Mucosa of rectum (tissue), 2 donors: ENCODE data around the gene SEPHS1.
A peak's percentile ranks its signal among the peaks of the same experiment; 100 is the strongest.

Experiments
- H3K27ac ChIP-seq, 2 donors: one replicate each; pipeline ENCODE4 v1.7.0; 2013; ENCODE audit warnings: inconsistent platforms in 2 of 2, low read depth in 2 of 2, low read length in 2 of 2
- H3K27me3 ChIP-seq, 2 donors: one replicate each; pipeline ENCODE4 v1.7.0; 2013; ENCODE audit warnings: low read length in 2 of 2; ENCODE audit not compliant: control insufficient read depth in 2 of 2, insufficient read depth in 2 of 2
- H3K36me3 ChIP-seq, 2 donors: one replicate each; pipeline ENCODE4 v1.7.0; 2013; ENCODE audit warnings: low read length in 2 of 2; ENCODE audit not compliant: control insufficient read depth in 2 of 2, insufficient read depth in 2 of 2
- H3K4me1 ChIP-seq, 2 donors: one replicate each; pipeline ENCODE4 v1.7.0; 2013; ENCODE audit warnings: low read length in 2 of 2, mild to moderate bottlenecking in 1 of 2; ENCODE audit not compliant: control insufficient read depth in 2 of 2, insufficient read depth in 2 of 2
- H3K4me3 ChIP-seq, 2 donors: one replicate each; pipeline ENCODE4 v1.7.0; 2013; ENCODE audit warnings: low read length in 2 of 2
- H3K9ac ChIP-seq, 2 donors: one replicate each; pipeline ENCODE4 v1.7.0; 2013; ENCODE audit warnings: low read length in 2 of 2, low read depth in 1 of 2, mild to moderate bottlenecking in 1 of 2
- H3K9me3 ChIP-seq, 2 donors: one replicate each; pipeline ENCODE4 v1.7.0; 2013; ENCODE audit warnings: low read length in 2 of 2; ENCODE audit not compliant: control insufficient read depth in 2 of 2
- donor health status: healthy.
- donor health status: Normal muscosa, but diverticular disease.

Gene SEPHS1

DNA sequence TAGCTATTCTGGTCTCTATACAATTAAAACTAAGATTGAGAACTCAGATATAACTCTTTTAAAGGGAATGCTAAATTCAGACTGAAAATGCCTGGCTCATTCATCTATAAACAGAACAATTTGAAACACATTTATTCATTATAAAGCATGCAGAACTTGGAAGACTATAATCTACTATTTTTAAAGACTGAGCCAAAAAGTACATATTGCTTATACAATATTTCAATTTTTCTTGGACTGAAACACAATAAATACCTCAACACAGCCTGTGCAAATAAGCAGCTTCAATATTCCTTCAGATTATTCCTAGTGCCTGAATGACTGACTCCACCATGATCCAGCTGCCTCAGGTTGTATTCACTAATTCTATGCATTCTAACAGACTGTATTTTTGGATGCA is 32.7 kb downstream of the SEPHS1 start:
- H3K36me3 ChIP-seq, result peaks cover 4 to 10% of the 10 kb centered on the region in 2 donors
- no peak overlapping the region for H3K4me3 ChIP-seq
- H3K4me1 ChIP-seq, result no peaks in the 10 kb centered on the region
- no peak overlapping the region for H3K27ac ChIP-seq
- no peaks in the 10 kb centered on the region for H3K27me3 ChIP-seq
- H3K9me3 ChIP-seq, result no peaks in the 10 kb centered on the region
- no peak overlapping the region for H3K9ac ChIP-seq

- Histone ChIP-seq H3K36me3 (no peaks in the 10 kb centered on the region), H3K9me3 (no peaks in the 10 kb centered on the region), H3K4me3 (no peak overlapping the region), H3K27ac (no peak overlapping the region), H3K9ac (no peak overlapping the region), H3K4me1 (no peaks in the 10 kb centered on the region), H3K27me3 (no peaks in the 10 kb centered on the region)
Measured at GRCh38 chr10:13311177-13311575, 36.9 kb downstream of the SEPHS1 start.

DNA sequence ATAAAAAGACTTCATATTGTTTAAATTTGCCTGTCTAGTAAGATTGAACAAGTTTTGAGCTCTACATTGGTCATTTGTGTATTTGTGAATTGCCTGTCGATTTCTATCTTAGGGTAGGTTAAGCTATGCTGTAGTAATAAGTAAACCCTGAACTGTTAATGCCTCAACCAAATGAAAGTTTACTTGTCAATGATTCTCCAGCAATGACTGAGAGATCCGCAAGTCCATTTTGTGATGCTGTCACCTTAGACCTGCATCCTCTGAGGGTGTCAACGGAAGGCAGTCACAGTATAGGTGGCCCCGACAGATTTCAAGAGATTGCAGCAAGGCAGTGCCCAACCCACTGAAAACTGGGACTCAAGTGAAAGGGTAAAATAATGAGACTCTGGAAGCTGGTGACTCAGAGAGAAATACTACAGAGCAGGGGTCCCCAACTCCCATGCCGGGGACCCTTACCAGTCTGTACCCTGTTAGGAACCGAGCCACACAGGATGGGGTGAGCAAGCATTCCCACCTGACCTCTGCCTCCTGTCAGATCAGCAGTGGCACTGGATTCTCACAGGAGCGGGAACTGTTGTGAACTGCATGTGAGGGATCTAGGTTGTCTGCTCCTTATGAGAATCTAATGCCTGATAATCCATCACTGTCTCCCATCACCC is 37.4 kb downstream of the SEPHS1 start:
- Histone ChIP-seq H3K9ac (no peak overlapping the region), H3K4me3 (no peak overlapping the region), H3K36me3 (no peaks in the 10 kb centered on the region), H3K27me3 (no peaks in the 10 kb centered on the region), H3K4me1 (no peaks in the 10 kb centered on the region), H3K9me3 (no peaks in the 10 kb centered on the region), H3K27ac (no peak overlapping the region)

- Histone ChIP-seq H3K27me3 (no peaks in the 10 kb centered on the region), H3K9ac (no peak overlapping the region), H3K36me3 (no peaks in the 10 kb centered on the region), H3K27ac (no peak overlapping the region), H3K9me3 (no peaks in the 10 kb centered on the region), H3K4me3 (no peak overlapping the region), H3K4me1 (no peaks in the 10 kb centered on the region)
Measured at GRCh38 chr10:13309792-13310191, 38.3 kb downstream of the SEPHS1 start.

GRCh38 chr10:13308096-13308495 is 40.0 kb downstream of the SEPHS1 start:
- no peaks in the 10 kb centered on the region for H3K36me3 ChIP-seq
- no peak overlapping the region for H3K9ac ChIP-seq
- no peaks in the 10 kb centered on the region for H3K4me1 ChIP-seq
- H3K27ac ChIP-seq, result no peak overlapping the region
- H3K4me3 ChIP-seq, result no peak overlapping the region
- H3K27me3 ChIP-seq, result no peaks in the 10 kb centered on the region
- H3K9me3 ChIP-seq, result no peaks in the 10 kb centered on the region

- no peaks in the 10 kb centered on the region for H3K36me3 ChIP-seq
- H3K4me1 ChIP-seq, result peaks cover 0 to 8% of the 10 kb centered on the region in 2 donors
- no peaks in the 10 kb centered on the region for H3K27me3 ChIP-seq
- H3K9me3 ChIP-seq, result no peaks in the 10 kb centered on the region
- no peak overlapping the region for H3K4me3 ChIP-seq
- H3K9ac ChIP-seq, result no peak overlapping the region
- H3K27ac ChIP-seq, result no peak overlapping the region
Measured at GRCh38 chr10:13306103-13306502, 42.0 kb downstream of the SEPHS1 start.

GRCh38 chr10:13302821-13303555 is 45.1 kb downstream of the SEPHS1 start:
- Histone ChIP-seq H3K9ac (no peak overlapping the region), H3K4me3 (peak overlapping the region; percentile 77 to 89)

GRCh38 chr10:13299437-13300287 is 48.4 kb downstream of the SEPHS1 start, which contains the start of gene PHYH:
Gene PHYH (minus strand): TSS chr10:13300064. CDS start chr10:13300042, 22 bp downstream.
- H3K27me3 ChIP-seq, result no peaks in the 10 kb centered on the region
- no peaks in the 10 kb centered on the region for H3K9me3 ChIP-seq
- H3K36me3 ChIP-seq, result peaks cover 3 to 5% of the 10 kb centered on the region in 2 donors
- peak within 1 kb of the TSS; percentile 82 to 84 for H3K4me3 ChIP-seq
- H3K27ac ChIP-seq, result peak within 1 kb of the TSS; percentile 91 to 94
- peaks cover 3 to 14% of the 10 kb centered on the region in 2 donors for H3K4me1 ChIP-seq
- H3K9ac ChIP-seq, result peak within 1 kb of the TSS; percentile 72 to 98

More at GRCh38 chr10:13302821-13303555, 45.1 kb downstream of the SEPHS1 start:
- no peak overlapping the region for H3K27ac ChIP-seq
- H3K4me1 ChIP-seq, result peaks cover 3 to 14% of the 10 kb centered on the region in 2 donors
- H3K36me3 ChIP-seq, result no peaks in the 10 kb centered on the region
- H3K27me3 ChIP-seq, result no peaks in the 10 kb centered on the region
- H3K9me3 ChIP-seq, result no peaks in the 10 kb centered on the region

- peak overlapping the region; percentile 91 to 94 for H3K27ac ChIP-seq
- peak overlapping the region; percentile 72 to 98 for H3K9ac ChIP-seq
- no peaks in the 10 kb centered on the region for H3K9me3 ChIP-seq
- no peaks in the 10 kb centered on the region for H3K27me3 ChIP-seq
- peaks cover 3 to 14% of the 10 kb centered on the region in 2 donors for H3K4me1 ChIP-seq
- H3K4me3 ChIP-seq, result peak overlapping the region; percentile 82 to 84
- H3K36me3 ChIP-seq, result peaks cover 3 to 11% of the 10 kb centered on the region in 2 donors
Measured at GRCh38 chr10:13298748-13299436, 49.2 kb downstream of the SEPHS1 start.
